ENCODE data around the gene CYP4B1.
"Not testable (repeated sequence)": the region's sequence is repeated elsewhere in the genome, so short reads cannot be mapped to it uniquely, and the experiment has no call there.

CYP4B1 gene

DNA sequence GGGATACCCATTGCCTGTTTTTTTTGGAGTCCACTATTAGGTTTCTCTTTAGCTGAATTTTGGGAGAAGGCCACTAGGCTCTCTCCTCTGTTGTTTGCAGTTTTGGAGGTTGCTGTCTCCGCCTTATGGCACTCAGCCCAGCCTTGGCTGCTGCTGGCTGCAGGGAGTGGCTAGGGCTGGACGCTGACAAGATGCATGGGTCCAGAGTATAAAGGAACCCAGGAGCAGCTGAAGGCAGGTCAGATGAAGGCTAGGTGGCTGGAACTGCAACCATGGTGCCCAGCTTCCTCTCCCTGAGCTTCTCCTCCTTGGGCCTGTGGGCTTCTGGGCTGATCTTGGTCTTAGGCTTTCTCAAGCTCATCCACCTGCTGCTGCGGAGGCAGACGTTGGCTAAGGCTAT lies at the start of gene CYP4B1:
CYP4B1 (plus strand) TSS at position 237 of the 400 bp plus-strand sequence; CDS start at position 273, 36 bp downstream.
- TF ChIP-seq POLR2A (IDR thresholded peaks at IDR 0.05; ENCODE audit: low read length) (no peak), GATA1 (IDR thresholded peaks at IDR 0.05; ENCODE audit: low read depth, low read length) (no peak)
- DNase-seq: no peak

DNA sequence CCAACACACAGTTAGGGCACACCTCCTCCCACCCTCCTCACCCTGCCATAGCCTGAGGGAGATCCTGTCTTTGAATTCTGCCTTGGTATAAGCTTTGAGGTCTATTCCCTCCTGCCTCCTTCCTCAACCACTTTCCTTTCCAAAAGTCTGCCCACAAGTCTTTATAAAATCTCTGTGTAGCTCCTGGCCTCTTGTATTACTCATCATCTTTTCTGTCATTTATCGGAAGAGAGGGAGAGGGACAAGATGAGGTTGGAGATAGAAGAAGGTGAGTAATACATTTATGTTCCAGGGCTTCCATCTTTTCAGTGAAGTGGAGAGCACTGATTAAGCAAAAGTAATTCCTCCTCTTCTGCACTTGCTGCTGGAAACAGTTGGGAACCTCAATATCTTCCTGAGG lies 49.4 kb upstream of the CYP4B1 start:
- no peak for DNase-seq
- no peak for TF ChIP-seq GATA1 (IDR thresholded peaks at IDR 0.05; ENCODE audit: low read depth, low read length)
- TF ChIP-seq POLR2A (IDR thresholded peaks at IDR 0.05; ENCODE audit: low read length): no peak

GRCh38 chr1:46749921-46750404 lies 48.9 kb upstream of the CYP4B1 start:
- TF ChIP-seq GATA1 (IDR thresholded peaks at IDR 0.05; ENCODE audit: low read depth, low read length) (no peak), POLR2A (IDR thresholded peaks at IDR 0.05; ENCODE audit: low read length) (no peak)

GRCh38 chr1:46753985-46754384 lies 44.9 kb upstream of the CYP4B1 start:
- TF ChIP-seq POLR2A (IDR thresholded peaks at IDR 0.05; ENCODE audit: low read length): no peak
- TF ChIP-seq GATA1 (IDR thresholded peaks at IDR 0.05; ENCODE audit: low read depth, low read length): no peak

More at GRCh38 chr1:46749921-46750404, 48.9 kb upstream of the CYP4B1 start:
- DNase-seq: no peak

GRCh38 chr1:46754707-46755106 lies 44.1 kb upstream of the CYP4B1 start:
- not testable (repeated sequence) for DNase-seq

More at GRCh38 chr1:46753985-46754384, 44.9 kb upstream of the CYP4B1 start:
- DNase-seq: no peak

- no peak for DNase-seq
- TF ChIP-seq GATA1 (IDR thresholded peaks at IDR 0.05; ENCODE audit: low read depth, low read length): no peak
Measured at GRCh38 chr1:46755121-46755520, 43.7 kb upstream of the CYP4B1 start.

GRCh38 chr1:46757247-46757955 lies 41.4 kb upstream of the CYP4B1 start:
- TF ChIP-seq GATA1 (IDR thresholded peaks at IDR 0.05; ENCODE audit: low read depth, low read length) (no peak), POLR2A (IDR thresholded peaks at IDR 0.05; ENCODE audit: low read length) (no peak)
- DNase-seq: no peak

DNA sequence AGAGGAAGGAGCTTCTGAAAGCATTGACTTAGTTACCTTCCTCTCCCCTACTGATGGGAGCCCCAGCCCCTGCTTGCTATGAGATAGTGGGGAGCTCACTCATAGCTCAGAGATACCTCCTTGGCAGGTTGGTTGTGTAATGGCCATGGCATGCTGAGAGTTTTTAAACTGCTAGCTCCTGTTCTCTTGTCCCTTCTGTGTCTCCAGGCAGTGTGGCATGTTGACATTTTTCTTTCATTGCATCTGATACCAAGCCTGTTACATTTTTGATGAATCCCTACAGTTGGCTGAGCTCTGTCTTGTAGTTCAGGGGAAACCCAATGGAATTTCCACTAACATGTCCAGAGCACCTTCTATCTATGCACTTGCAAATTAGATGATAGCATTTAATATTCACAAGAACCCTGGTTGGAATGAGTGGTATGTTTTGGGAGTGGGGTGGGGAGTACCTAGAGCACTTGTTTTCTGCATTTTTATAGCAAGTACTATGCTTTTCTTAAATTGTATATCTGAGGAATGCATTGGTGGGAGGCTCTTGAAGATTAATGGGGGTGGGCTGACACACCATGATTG lies 40.8 kb upstream of the CYP4B1 start:
- no peak for TF ChIP-seq GATA1 (IDR thresholded peaks at IDR 0.05; ENCODE audit: low read depth, low read length)
- TF ChIP-seq POLR2A (IDR thresholded peaks at IDR 0.05; ENCODE audit: low read length): no peak
- DNase-seq: no peak

GRCh38 chr1:46760558-46761166 lies 38.2 kb upstream of the CYP4B1 start:
- TF ChIP-seq POLR2A (IDR thresholded peaks at IDR 0.05; ENCODE audit: low read length) (no peak), GATA1 (IDR thresholded peaks at IDR 0.05; ENCODE audit: low read depth, low read length) (no peak)
- DNase-seq: no peak

GRCh38 chr1:46761740-46762139 lies 37.1 kb upstream of the CYP4B1 start:
- DNase-seq: no peak
- no peak for TF ChIP-seq GATA1 (IDR thresholded peaks at IDR 0.05; ENCODE audit: low read depth, low read length)
- no peak for TF ChIP-seq POLR2A (IDR thresholded peaks at IDR 0.05; ENCODE audit: low read length)

DNA sequence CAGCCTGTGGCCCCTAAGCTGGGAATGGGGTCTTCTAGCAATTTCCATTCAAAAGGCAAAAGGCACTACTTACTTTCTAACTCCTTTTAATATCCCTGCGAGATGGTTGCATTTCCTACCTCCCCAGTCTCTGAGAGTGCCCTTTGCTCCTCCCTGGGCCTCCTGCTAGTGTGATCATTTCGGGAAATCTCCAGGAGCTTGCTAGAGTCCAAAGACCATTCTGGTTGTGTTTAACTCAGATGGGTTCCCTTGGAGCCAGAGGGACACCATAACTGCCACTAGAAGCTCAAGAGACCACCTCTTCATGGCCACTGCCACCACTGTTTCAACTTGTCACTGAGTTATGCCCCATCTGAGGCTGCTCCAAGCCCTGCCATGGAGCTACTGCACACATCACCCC lies 34.4 kb upstream of the CYP4B1 start:
- TF ChIP-seq POLR2A (IDR thresholded peaks at IDR 0.05; ENCODE audit: low read length) (no peak), GATA1 (IDR thresholded peaks at IDR 0.05; ENCODE audit: low read depth, low read length) (no peak)
- DNase-seq: no peak

DNA sequence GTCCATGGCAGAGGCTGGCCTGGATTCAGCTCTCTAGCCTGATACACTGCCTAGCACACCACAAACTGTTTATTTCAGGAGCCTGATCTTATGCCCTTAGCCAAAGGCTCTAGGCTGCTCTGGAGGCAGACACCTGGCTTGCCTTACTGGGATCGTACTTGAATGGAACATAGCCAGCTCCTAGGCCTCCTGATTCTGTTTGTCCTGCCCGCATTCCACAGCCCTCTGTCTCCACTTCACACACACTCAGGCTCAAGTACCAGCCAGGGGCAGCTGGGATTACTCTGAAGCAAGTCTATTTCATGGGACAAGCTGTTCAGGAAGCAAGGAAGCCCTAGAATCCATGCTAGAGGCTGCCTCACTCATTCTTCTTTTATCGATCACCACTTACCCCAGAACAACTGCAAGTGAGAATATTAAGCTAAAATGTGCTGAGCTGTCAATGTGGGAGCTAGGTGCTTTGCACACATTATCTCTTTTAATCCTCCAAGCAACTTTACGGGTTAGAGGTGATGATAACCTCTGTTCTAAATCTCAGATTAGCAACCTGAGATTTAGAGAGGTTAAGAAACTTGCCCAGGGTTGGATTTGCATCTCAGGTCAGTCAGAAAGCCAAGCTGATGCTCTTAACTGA lies 31.1 kb upstream of the CYP4B1 start:
- TF ChIP-seq GATA1 (IDR thresholded peaks at IDR 0.05; ENCODE audit: low read depth, low read length): no peak
- no peak for TF ChIP-seq POLR2A (IDR thresholded peaks at IDR 0.05; ENCODE audit: low read length)
- no peak for DNase-seq

- no peak for DNase-seq
- TF ChIP-seq GATA1 (IDR thresholded peaks at IDR 0.05; ENCODE audit: low read depth, low read length) (no peak), POLR2A (IDR thresholded peaks at IDR 0.05; ENCODE audit: low read length) (no peak)
Measured at GRCh38 chr1:46768445-46768844, 30.4 kb upstream of the CYP4B1 start.

DNA sequence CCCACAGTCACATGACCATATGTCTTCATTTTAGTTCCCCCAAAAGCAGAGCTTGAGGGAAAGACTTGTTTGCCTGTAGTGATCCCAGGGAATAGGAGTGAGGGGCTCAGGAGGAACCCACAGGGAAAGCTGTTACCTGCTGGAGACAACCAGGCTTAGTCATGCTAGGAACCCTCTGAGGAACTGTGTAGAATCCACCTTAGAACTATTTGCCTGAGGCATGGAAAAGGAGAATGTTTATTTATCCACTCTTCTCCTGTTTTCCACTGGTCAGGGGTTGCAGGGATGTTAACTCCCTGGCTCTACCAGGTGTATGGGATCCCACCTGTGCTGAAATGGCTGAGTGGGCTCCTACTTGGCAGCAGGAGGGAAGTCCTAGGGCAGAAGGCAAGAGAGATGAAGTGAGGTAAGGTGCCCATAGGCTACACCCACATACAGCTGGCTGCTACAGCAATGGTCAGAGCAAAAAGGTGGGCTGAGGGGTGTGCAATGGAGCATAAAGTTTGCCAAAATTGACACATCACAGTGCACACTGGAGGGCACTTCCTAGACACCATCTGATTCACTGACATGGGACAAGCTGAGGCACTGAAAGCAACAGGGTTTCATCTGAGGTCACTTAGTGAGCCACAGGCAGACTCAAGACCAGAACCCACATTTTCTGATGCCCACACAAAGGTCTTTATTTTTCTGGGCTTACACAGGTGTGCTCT lies 29.7 kb upstream of the CYP4B1 start:
- DNase-seq: no peak
- no peak for TF ChIP-seq GATA1 (IDR thresholded peaks at IDR 0.05; ENCODE audit: low read depth, low read length)
- TF ChIP-seq POLR2A (IDR thresholded peaks at IDR 0.05; ENCODE audit: low read length): no peak

Measured in erythroblast (primary cell).